ENCODE measurements around the gene RPS16.

Gene RPS16

GRCh38 chr19:39409208-39410016, 26.3 kb downstream of the RPS16 start:
- no peak for DNase-seq (ENCODE audit: extremely low spot score)
- POLR2A ChIA-PET: interaction anchor here (1.8 to 10.0 kb wide), 2 partner anchors 18 to 26 kb away, joined by 5 to 54 read pairs; partner anchors contain the start of genes MED29, PAF1 and RPS16
- no peak for TF ChIP-seq SUZ12 (IDR thresholded peaks at IDR 0.05)
- TF ChIP-seq CTBP1 (IDR thresholded peaks at IDR 0.05; ENCODE audit: borderline replicate concordance): peak; percentile 31; the same call in 1 of the 2 replicates
- CTCF ChIA-PET: no interaction called here

- DNase-seq (ENCODE audit: extremely low spot score): no peak
- ChIA-PET CTCF (interaction anchor here (1.1 kb wide), 1 partner anchor 11 kb away, joined by 7 read pairs; no protein-coding TSS in a partner anchor), POLR2A (interaction anchor here (1.8 to 10.0 kb wide), 3 partner anchors 11 to 27 kb away, joined by 5 to 54 read pairs (median 7); partner anchors contain the start of genes MED29, PAF1 and RPS16)
- TF ChIP-seq HDGF (IDR thresholded peaks at IDR 0.05; ENCODE audit: borderline replicate concordance) (no peak), TARDBP (IDR thresholded peaks at IDR 0.05) (no peak), BHLHE40 (IDR thresholded peaks at IDR 0.05; ENCODE audit: borderline replicate concordance) (no peak), L3MBTL2 (conservative IDR thresholded peaks at IDR 0.05) (no peak), SUZ12 (IDR thresholded peaks at IDR 0.05) (no peak), FOXM1 (IDR thresholded peaks at IDR 0.05; ENCODE audit: borderline replicate concordance) (no peak), CTBP1 (IDR thresholded peaks at IDR 0.05; ENCODE audit: borderline replicate concordance) (no peak), FOXK2 (IDR thresholded peaks at IDR 0.05) (no peak), NFRKB (IDR thresholded peaks at IDR 0.05) (no peak)
These were observed 27.1 kb downstream of the RPS16 start for GRCh38 chr19:39408392-39409207.

GRCh38 chr19:39407660-39408391, 27.9 kb downstream of the RPS16 start:
- POLR2A ChIA-PET: interaction anchor here (1.8 to 10.0 kb wide), 3 partner anchors 10 to 28 kb away, joined by 5 to 54 read pairs (median 7); partner anchors contain the start of genes MED29, PAF1 and RPS16
- no peak for DNase-seq (ENCODE audit: extremely low spot score)
- TF ChIP-seq FOXK2 (IDR thresholded peaks at IDR 0.05) (no peak), L3MBTL2 (conservative IDR thresholded peaks at IDR 0.05) (no peak), ZNF384 (IDR thresholded peaks at IDR 0.05) (no peak), HDGF (IDR thresholded peaks at IDR 0.05; ENCODE audit: borderline replicate concordance) (no peak), SUZ12 (IDR thresholded peaks at IDR 0.05) (no peak), FOXM1 (IDR thresholded peaks at IDR 0.05; ENCODE audit: borderline replicate concordance) (no peak), ELF4 (IDR thresholded peaks at IDR 0.05) (no peak), CTBP1 (IDR thresholded peaks at IDR 0.05; ENCODE audit: borderline replicate concordance) (no peak), LEF1 (IDR thresholded peaks at IDR 0.05; ENCODE audit: borderline replicate concordance) (no peak), TARDBP (IDR thresholded peaks at IDR 0.05) (no peak), NFRKB (IDR thresholded peaks at IDR 0.05) (no peak), FOXA1 (IDR thresholded peaks at IDR 0.05) (no peak), SP1 (IDR thresholded peaks at IDR 0.05) (no peak), BHLHE40 (IDR thresholded peaks at IDR 0.05; ENCODE audit: borderline replicate concordance) (no peak)
- CTCF ChIA-PET: interaction anchor here (1.1 kb wide), 1 partner anchor 10 kb away, joined by 7 read pairs; no protein-coding TSS in a partner anchor

GRCh38 chr19:39407410-39407659, 28.4 kb downstream of the RPS16 start:
- no peak for TF ChIP-seq FOXA1 (IDR thresholded peaks at IDR 0.05)
- TF ChIP-seq SUZ12 (IDR thresholded peaks at IDR 0.05): no peak
- POLR2A ChIA-PET: interaction anchor here (1.8 to 10.0 kb wide), 2 partner anchors 9 to 28 kb away, joined by 7 to 54 read pairs; partner anchors contain the start of gene RPS16
- DNase-seq (ENCODE audit: extremely low spot score): no peak
- CTCF ChIA-PET: no interaction called here

- DNase-seq (ENCODE audit: extremely low spot score): peak; percentile 72
- POLR2A ChIA-PET: interaction anchor here (1.1 to 10.0 kb wide), 3 partner anchors 9 to 29 kb away, joined by 3 to 54 read pairs (median 7); partner anchors contain the start of genes MED29, PAF1 and RPS16
- TF ChIP-seq L3MBTL2 (conservative IDR thresholded peaks at IDR 0.05): peak; percentile 32; the same call in 1 of the 2 replicates
- TF ChIP-seq ARNT (IDR thresholded peaks at IDR 0.05): no peak
- TF ChIP-seq FOXK2 (IDR thresholded peaks at IDR 0.05): no peak
- TF ChIP-seq PKNOX1 (IDR thresholded peaks at IDR 0.05): no peak
- CTCF ChIA-PET: no interaction called here
These were observed 28.9 kb downstream of the RPS16 start, which contains the start of gene ZFP36 for GRCh38 chr19:39406656-39407409. Gene ZFP36 (plus strand): TSS chr19:39406847. CDS start chr19:39406905, 58 bp downstream.

GRCh38 chr19:39405958-39406655, 29.6 kb downstream of the RPS16 start:
- ChIA-PET POLR2A (interaction anchor here (1.1 to 10.0 kb wide), 2 partner anchors 15 to 29 kb away, joined by 3 to 54 read pairs; partner anchors contain the start of genes MED29, PAF1 and RPS16), CTCF (no interaction called here)
- TF ChIP-seq TARDBP (IDR thresholded peaks at IDR 0.05) (no peak), BHLHE40 (IDR thresholded peaks at IDR 0.05; ENCODE audit: borderline replicate concordance) (no peak), PKNOX1 (IDR thresholded peaks at IDR 0.05) (no peak), L3MBTL2 (conservative IDR thresholded peaks at IDR 0.05) (no peak), HDGF (IDR thresholded peaks at IDR 0.05; ENCODE audit: borderline replicate concordance) (no peak), ZNF384 (IDR thresholded peaks at IDR 0.05) (no peak), ARNT (IDR thresholded peaks at IDR 0.05) (no peak), FOXA1 (IDR thresholded peaks at IDR 0.05) (no peak), FOXM1 (IDR thresholded peaks at IDR 0.05; ENCODE audit: borderline replicate concordance) (no peak), ELF4 (IDR thresholded peaks at IDR 0.05) (no peak), FOXK2 (IDR thresholded peaks at IDR 0.05) (no peak), CTBP1 (IDR thresholded peaks at IDR 0.05; ENCODE audit: borderline replicate concordance) (no peak), NFRKB (IDR thresholded peaks at IDR 0.05) (no peak), SP1 (IDR thresholded peaks at IDR 0.05) (no peak), SUZ12 (IDR thresholded peaks at IDR 0.05) (no peak), LEF1 (IDR thresholded peaks at IDR 0.05; ENCODE audit: borderline replicate concordance) (no peak)
- DNase-seq (ENCODE audit: extremely low spot score): no peak

Data from HEK293T (cell line).